Gastrocnemius medialis (tissue), 4 donors: Measurements from ENCODE around the gene MTF2.

ENCODE experiments used
- POLR2A ChIP-seq, 2 donors: fragments of 450-650 bp; IDR thresholded peaks; one replicate each; pipeline ENCODE4 v1.6.1; 2017; ENCODE audit warnings: antibody characterized with exemption in 2 of 2, mild to moderate bottlenecking in 2 of 2, moderate library complexity in 2 of 2
- TF ChIP-seq, protein P1 (sequence below), 5 experiments: fragments of 450-650 bp in 3 of 5; fragments of 200-600 bp in 2 of 5; sonication (generic) in 2 of 5; IDR thresholded peaks in 4 of 5; conservative IDR thresholded peaks in 1 of 5; 1 replicate in 4 of 5; 2 replicates in 1 of 5; pipeline ENCODE4 v1.5.1; 2016 to 2019; ENCODE audit warnings: antibody characterized with exemption in 5 of 5, mild to moderate bottlenecking in 3 of 5, moderate library complexity in 3 of 5

DNA sequence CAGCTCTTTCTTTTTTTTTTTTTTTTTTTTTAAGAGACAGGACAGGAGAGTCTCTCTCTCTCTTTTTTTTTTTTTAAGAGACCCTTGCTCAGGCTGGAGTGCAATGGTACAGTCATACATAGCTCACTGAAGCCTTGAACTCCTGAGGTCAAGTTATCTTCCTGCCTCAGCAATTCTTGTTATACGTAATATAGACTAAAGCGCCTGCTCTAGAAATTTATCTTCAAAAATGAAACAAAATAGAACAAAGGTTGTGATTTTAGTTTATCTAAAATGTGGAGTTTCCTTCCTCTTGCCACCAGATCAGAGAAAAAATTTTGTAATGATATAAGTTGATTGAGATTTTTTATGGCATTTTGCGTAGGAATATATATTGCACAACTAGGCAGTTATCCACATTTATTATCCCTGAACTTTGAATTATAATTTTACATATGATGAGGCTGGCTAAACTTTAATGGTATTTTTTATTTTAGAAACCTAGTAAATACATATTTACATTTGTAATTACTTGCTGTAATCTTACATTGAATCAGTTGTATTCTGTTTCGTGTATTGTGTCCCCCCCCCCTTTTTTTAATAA is 44.2 kb downstream of the MTF2 start:
- TF ChIP-seq, protein P1, sequence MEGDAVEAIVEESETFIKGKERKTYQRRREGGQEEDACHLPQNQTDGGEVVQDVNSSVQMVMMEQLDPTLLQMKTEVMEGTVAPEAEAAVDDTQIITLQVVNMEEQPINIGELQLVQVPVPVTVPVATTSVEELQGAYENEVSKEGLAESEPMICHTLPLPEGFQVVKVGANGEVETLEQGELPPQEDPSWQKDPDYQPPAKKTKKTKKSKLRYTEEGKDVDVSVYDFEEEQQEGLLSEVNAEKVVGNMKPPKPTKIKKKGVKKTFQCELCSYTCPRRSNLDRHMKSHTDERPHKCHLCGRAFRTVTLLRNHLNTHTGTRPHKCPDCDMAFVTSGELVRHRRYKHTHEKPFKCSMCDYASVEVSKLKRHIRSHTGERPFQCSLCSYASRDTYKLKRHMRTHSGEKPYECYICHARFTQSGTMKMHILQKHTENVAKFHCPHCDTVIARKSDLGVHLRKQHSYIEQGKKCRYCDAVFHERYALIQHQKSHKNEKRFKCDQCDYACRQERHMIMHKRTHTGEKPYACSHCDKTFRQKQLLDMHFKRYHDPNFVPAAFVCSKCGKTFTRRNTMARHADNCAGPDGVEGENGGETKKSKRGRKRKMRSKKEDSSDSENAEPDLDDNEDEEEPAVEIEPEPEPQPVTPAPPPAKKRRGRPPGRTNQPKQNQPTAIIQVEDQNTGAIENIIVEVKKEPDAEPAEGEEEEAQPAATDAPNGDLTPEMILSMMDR (IDR thresholded peaks at IDR 0.05 in 4 of 5, conservative IDR thresholded peaks at IDR 0.05 in 1 of 5) = no peak
- no peak for TF ChIP-seq POLR2A (IDR thresholded peaks at IDR 0.05)
